Right kidney (tissue), 9 donors: Measurements from ENCODE around the gene CC2D2A.
A peak's percentile ranks its signal among the peaks of the same experiment; 100 is the strongest.

Source experiments
- DNase-seq: peaks from one replicate; pipeline ENCODE4 v3.0.0-alpha.2; 2016
- long read RNA-seq, 8 donors: transcript quantifications; one replicate each; lab custom pipeline, GENCODE V29; 2026

Gene CC2D2A
- long read RNA-seq, donor 1, partial matches to known transcripts = 0 of 6 reads
- long read RNA-seq, donor 1, other reads (novel, unspliced or antisense) = 0 of 6 reads
- long read RNA-seq, donor 2, partial matches to known transcripts = 6 of 10 reads
- long read RNA-seq, donor 2, other reads (novel, unspliced or antisense) = 0 of 10 reads
- long read RNA-seq, donor 3, partial matches to known transcripts = 16 of 20 reads
- long read RNA-seq, donor 3, other reads (novel, unspliced or antisense) = 0 of 20 reads
- long read RNA-seq, donor 4, partial matches to known transcripts = 39 of 75 reads
- long read RNA-seq, donor 4, other reads (novel, unspliced or antisense) = 32 of 75 reads
- long read RNA-seq, donor 5, partial matches to known transcripts = 0 of 2 reads
- long read RNA-seq, donor 5, other reads (novel, unspliced or antisense) = 0 of 2 reads
- long read RNA-seq, donor 6, partial matches to known transcripts = 15 of 16 reads
- long read RNA-seq, donor 6, other reads (novel, unspliced or antisense) = 0 of 16 reads
- long read RNA-seq, donor 7, transcript CC2D2A-216 (5 exons, 1,474 nt) = major isoform, 5 of 133 reads
- long read RNA-seq, donor 7, partial matches to known transcripts = 85 of 133 reads
- long read RNA-seq, donor 7, other reads (novel, unspliced or antisense) = 41 of 133 reads
- long read RNA-seq, donor 8, partial matches to known transcripts = 16 of 21 reads
- long read RNA-seq, donor 8, other reads (novel, unspliced or antisense) = 0 of 21 reads

GRCh38 chr4:15469402-15470127, at the start of gene CC2D2A:
Gene CC2D2A, plus strand, starts transcription at chr4:15469882. Its CDS starts 6,051 bp downstream, at chr4:15475933.
- peak; percentile 76 for DNase-seq

- no peak for DNase-seq
Measured at GRCh38 chr4:15420642-15421041, 49.0 kb upstream of the CC2D2A start.

GRCh38 chr4:15423285-15423711, 46.4 kb upstream of the CC2D2A start:
- no peak for DNase-seq

GRCh38 chr4:15425520-15425919, 44.2 kb upstream of the CC2D2A start:
- no peak for DNase-seq

- no peak for DNase-seq
Measured at GRCh38 chr4:15427161-15427560, 42.5 kb upstream of the CC2D2A start.

- DNase-seq = no peak
Measured at GRCh38 chr4:15427701-15428100, 42.0 kb upstream of the CC2D2A start, which contains the start of gene C1QTNF7. Gene C1QTNF7, plus strand, starts transcription at chr4:15428033. Its CDS starts 7,711 bp downstream, at chr4:15435744.

GRCh38 chr4:15428611-15429010, 41.1 kb upstream of the CC2D2A start:
- DNase-seq = no peak

GRCh38 chr4:15434091-15434490, 35.6 kb upstream of the CC2D2A start:
- no peak for DNase-seq

- DNase-seq = no peak
Measured at GRCh38 chr4:15434676-15435075, 35.0 kb upstream of the CC2D2A start.

GRCh38 chr4:15436513-15436912, 33.2 kb upstream of the CC2D2A start:
- DNase-seq = no peak

GRCh38 chr4:15438939-15439524, 30.6 kb upstream of the CC2D2A start:
- no peak for DNase-seq

GRCh38 chr4:15443371-15444160, 26.1 kb upstream of the CC2D2A start:
- DNase-seq = no peak

GRCh38 chr4:15444276-15444675, 25.4 kb upstream of the CC2D2A start:
- no peak for DNase-seq

- DNase-seq = no peak
Measured at GRCh38 chr4:15444879-15445547, 24.7 kb upstream of the CC2D2A start.

GRCh38 chr4:15451181-15451865, 18.4 kb upstream of the CC2D2A start:
- no peak for DNase-seq

- no peak for DNase-seq
Measured at GRCh38 chr4:15451866-15452765, 17.6 kb upstream of the CC2D2A start.

GRCh38 chr4:15455290-15455689, 14.4 kb upstream of the CC2D2A start:
- no peak for DNase-seq

- DNase-seq = peak; percentile 53
Measured at GRCh38 chr4:15457406-15458201, 12.1 kb upstream of the CC2D2A start.
